CD8-positive, alpha-beta memory T cell (primary cell): ENCODE results near the gene PTGFRN. TPM values are rescaled to one million over a fixed set of nuclear protein-coding genes. Genes with fewer than 3 reads are reported as not detected.

Experiments
- CTCF ChIA-PET: fragments of 350-600 bp; sonication (Branson Sonifier 250); formaldehyde crosslinking; loops from one replicate; lab custom pipeline; 2021; ENCODE audit warnings: antibody characterized with exemption; lab: Charles Lee
- POLR2A ChIA-PET: fragments of 350-600 bp; sonication (Branson Sonifier 250); formaldehyde crosslinking; loops from one replicate; lab custom pipeline; 2021; ENCODE audit warnings: antibody characterized with exemption; lab: Charles Lee
- DNase-seq, 5 donors: peaks; one replicate each; pipeline versions ENCODE4 v3.0.0 to v3.0.0-alpha.2; 2020 to 2022; ENCODE audit warnings: mixed read lengths in 1 of 5
- H3K27ac ChIP-seq: one replicate; pipeline ENCODE4 v1.7.0; 2013; ENCODE audit warnings: low read depth, mild to moderate bottlenecking, low read length, moderate library complexity
- H3K27me3 ChIP-seq: 2 replicates; pipeline ENCODE4 v1.7.0; 2013; ENCODE audit warnings: low read length, mild to moderate bottlenecking; ENCODE audit not compliant: insufficient read depth, poor library complexity, severe bottlenecking
- H3K36me3 ChIP-seq: 2 replicates; pipeline ENCODE4 v1.7.0; 2013; ENCODE audit warnings: mild to moderate bottlenecking, low read length, moderate library complexity; ENCODE audit not compliant: insufficient read depth
- H3K4me1 ChIP-seq: 2 replicates; pipeline ENCODE4 v1.7.0; 2013; ENCODE audit warnings: mild to moderate bottlenecking, low read length, moderate library complexity; ENCODE audit not compliant: insufficient read depth
- H3K4me3 ChIP-seq: 2 replicates; pipeline ENCODE4 v1.7.0; 2013; ENCODE audit warnings: mild to moderate bottlenecking, low read length
- H3K9me3 ChIP-seq: 2 replicates; pipeline ENCODE4 v1.7.0; 2013; ENCODE audit warnings: mild to moderate bottlenecking, low read length
- H3K27ac Mint-ChIP-seq, 8 donors: one replicate each; pipeline ENCODE4 v1.8.0; 2020 to 2021; ENCODE audit warnings: mixed read lengths in 8 of 8, mild to moderate bottlenecking in 6 of 8, inconsistent platforms in 3 of 8, moderate library complexity in 3 of 8
- H3K27me3 Mint-ChIP-seq, 2 donors: one replicate each; pipeline ENCODE4 v1.8.0; 2020 to 2021; ENCODE audit warnings: mixed read lengths in 2 of 2, mild to moderate bottlenecking in 1 of 2, moderate library complexity in 1 of 2
- H3K36me3 Mint-ChIP-seq, 3 donors: one replicate each; pipeline ENCODE4 v1.8.0; 2020 to 2021; ENCODE audit warnings: mixed read lengths in 3 of 3, inconsistent platforms in 1 of 3, mild to moderate bottlenecking in 1 of 3
- H3K4me1 Mint-ChIP-seq, 3 donors: one replicate each; pipeline ENCODE4 v1.8.0; 2020 to 2021; ENCODE audit warnings: mixed read lengths in 3 of 3, inconsistent platforms in 1 of 3, mild to moderate bottlenecking in 1 of 3
- H3K4me3 Mint-ChIP-seq, 7 donors: one replicate each; pipeline ENCODE4 v1.8.0; 2020 to 2021; ENCODE audit warnings: mixed read lengths in 7 of 7, mild to moderate bottlenecking in 6 of 7, moderate library complexity in 4 of 7, inconsistent platforms in 2 of 7
- H3K9me3 Mint-ChIP-seq, 5 donors: one replicate each; pipeline ENCODE4 v1.8.0; 2020 to 2022; ENCODE audit warnings: mixed read lengths in 5 of 5, mild to moderate bottlenecking in 3 of 5, moderate library complexity in 2 of 5, inconsistent platforms in 1 of 5
- polyA plus RNA-seq: library from polyadenylated mRNA; unstranded; fragments of 300-500 nt; fragmentation: Illumina TruSeq; gene quantifications from one replicate; pipeline ENCODE4 v1.2.3, GENCODE V29; 2021
- total RNA-seq, 2 experiments: library from RNA; stranded (reverse); gene quantifications; one replicate each; pipeline ENCODE4 v1.2.3, GENCODE V29; 2021

Gene PTGFRN
- total and polyA plus RNA-seq, 3 experiments from 2014 or later = 0.39 to 6.5 (median 6.1) TPM

- H3K27ac Mint-ChIP-seq = no peak overlapping the region
- H3K27me3 Mint-ChIP-seq = peaks cover 1 to 5% of the 10 kb centered on the region in 2 donors
- Histone ChIP-seq H3K9me3 (no peaks in the 10 kb centered on the region), H3K36me3 (no peaks in the 10 kb centered on the region), H3K4me1 (peaks cover 10% of the 10 kb centered on the region), H3K4me3 (no peak overlapping the region), H3K27ac (no peak overlapping the region), H3K27me3 (no peaks in the 10 kb centered on the region)
- no peaks in the 10 kb centered on the region for H3K4me1 Mint-ChIP-seq
- ChIA-PET POLR2A (no interaction called here), CTCF (no interaction called here)
- H3K4me3 Mint-ChIP-seq = no peak overlapping the region
- no peak for DNase-seq
- H3K9me3 Mint-ChIP-seq = no peaks in the 10 kb centered on the region
- H3K36me3 Mint-ChIP-seq = no peaks in the 10 kb centered on the region
Observed at GRCh38 chr1:116948642-116949041, 38.9 kb downstream of the PTGFRN start.

- H3K27ac Mint-ChIP-seq = no peak overlapping the region
- H3K36me3 Mint-ChIP-seq = no peaks in the 10 kb centered on the region
- no peaks in the 10 kb centered on the region for H3K9me3 Mint-ChIP-seq
- Histone ChIP-seq H3K27ac (no peak overlapping the region), H3K4me1 (peaks cover 10% of the 10 kb centered on the region), H3K27me3 (no peaks in the 10 kb centered on the region), H3K36me3 (no peaks in the 10 kb centered on the region), H3K4me3 (no peak overlapping the region), H3K9me3 (no peaks in the 10 kb centered on the region)
- ChIA-PET CTCF (no interaction called here), POLR2A (no interaction called here)
- no peak overlapping the region for H3K4me3 Mint-ChIP-seq
- no peak for DNase-seq
- peaks cover 1 to 5% of the 10 kb centered on the region in 2 donors for H3K27me3 Mint-ChIP-seq
- H3K4me1 Mint-ChIP-seq = no peaks in the 10 kb centered on the region
Observed at GRCh38 chr1:116949213-116949985, 39.7 kb downstream of the PTGFRN start.

DNA sequence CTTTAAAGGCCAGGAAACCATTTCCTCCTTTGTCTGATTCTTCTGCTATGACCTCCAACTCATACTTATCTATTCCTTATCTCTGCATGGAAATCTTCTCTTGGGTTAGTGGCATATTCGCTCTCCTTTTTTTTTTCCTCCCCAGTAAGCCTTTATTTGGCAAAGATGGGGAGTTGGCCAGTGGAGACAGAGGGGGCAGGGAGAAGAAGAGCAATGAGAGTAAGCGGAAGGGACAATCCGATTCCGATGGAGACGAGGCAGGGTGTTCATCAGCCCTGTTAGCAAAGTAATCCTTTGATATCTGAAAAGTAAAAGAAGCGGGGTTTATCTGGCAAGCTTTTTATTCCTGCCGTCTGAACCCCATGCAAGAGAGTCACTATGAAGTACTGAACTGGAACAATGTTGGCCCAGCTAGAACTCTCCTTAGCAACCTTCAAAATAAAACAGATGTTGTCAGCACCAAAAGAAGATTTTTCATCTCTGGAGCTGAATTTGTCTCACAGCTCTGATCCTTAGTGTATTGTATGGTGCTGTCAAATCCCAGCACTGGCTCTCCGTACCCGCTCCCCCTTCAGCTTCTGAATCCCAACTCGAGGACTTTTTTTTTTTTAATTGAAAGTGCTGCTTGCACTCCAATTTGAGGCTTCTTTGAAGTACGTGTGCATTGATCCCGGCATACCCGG is 40.9 kb downstream of the PTGFRN start:
- H3K36me3 Mint-ChIP-seq = no peaks in the 10 kb centered on the region
- DNase-seq = no peak
- no peaks in the 10 kb centered on the region for H3K9me3 Mint-ChIP-seq
- ChIA-PET POLR2A (no interaction called here), CTCF (no interaction called here)
- H3K27me3 Mint-ChIP-seq = peaks cover 1 to 5% of the 10 kb centered on the region in 2 donors
- no peak overlapping the region for H3K4me3 Mint-ChIP-seq
- Histone ChIP-seq H3K4me3 (no peak overlapping the region), H3K36me3 (no peaks in the 10 kb centered on the region), H3K9me3 (no peaks in the 10 kb centered on the region), H3K27ac (no peak overlapping the region), H3K4me1 (peaks cover 4% of the 10 kb centered on the region), H3K27me3 (no peaks in the 10 kb centered on the region)
- H3K27ac Mint-ChIP-seq = peak overlapping the region in 1 of 8 donors; percentile 68
- no peaks in the 10 kb centered on the region for H3K4me1 Mint-ChIP-seq

DNA sequence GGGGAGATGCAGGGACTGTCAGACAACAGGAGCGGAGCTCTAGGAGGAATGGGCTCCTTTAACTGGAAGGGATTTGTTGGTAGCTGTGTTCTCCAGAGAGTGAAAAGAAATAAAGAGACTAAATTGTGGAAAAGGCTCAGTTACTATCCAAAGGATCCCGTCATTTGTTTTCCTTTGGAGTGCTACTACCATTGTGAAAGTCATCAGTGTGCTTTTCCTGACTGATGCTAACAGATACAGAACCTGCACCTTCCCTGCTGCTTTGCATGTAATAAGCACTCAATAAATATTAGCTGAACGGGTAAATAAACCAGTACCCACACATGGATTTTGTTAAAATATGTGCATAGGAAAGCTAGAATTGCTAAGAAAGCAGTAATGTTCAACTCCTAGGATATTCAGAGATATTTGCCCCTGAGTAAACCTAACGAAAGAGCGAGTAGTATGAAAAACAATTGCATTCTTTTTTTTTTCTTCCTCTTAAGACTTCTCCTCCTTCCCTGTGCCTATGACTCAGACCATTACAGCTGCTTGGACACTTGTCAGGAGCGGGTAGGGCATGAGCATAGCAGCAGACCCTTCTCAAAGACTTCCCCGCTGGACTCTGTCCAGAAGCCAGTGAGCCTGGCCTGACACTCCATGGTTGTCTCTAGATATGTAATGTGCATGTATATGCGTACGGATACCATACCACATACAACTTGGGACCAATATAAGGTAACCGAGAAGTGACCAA is 41.7 kb downstream of the PTGFRN start:
- peak overlapping the region in 1 of 8 donors; percentile 68 for H3K27ac Mint-ChIP-seq
- POLR2A ChIA-PET = no interaction called here
- CTCF ChIA-PET = no interaction called here

DNA sequence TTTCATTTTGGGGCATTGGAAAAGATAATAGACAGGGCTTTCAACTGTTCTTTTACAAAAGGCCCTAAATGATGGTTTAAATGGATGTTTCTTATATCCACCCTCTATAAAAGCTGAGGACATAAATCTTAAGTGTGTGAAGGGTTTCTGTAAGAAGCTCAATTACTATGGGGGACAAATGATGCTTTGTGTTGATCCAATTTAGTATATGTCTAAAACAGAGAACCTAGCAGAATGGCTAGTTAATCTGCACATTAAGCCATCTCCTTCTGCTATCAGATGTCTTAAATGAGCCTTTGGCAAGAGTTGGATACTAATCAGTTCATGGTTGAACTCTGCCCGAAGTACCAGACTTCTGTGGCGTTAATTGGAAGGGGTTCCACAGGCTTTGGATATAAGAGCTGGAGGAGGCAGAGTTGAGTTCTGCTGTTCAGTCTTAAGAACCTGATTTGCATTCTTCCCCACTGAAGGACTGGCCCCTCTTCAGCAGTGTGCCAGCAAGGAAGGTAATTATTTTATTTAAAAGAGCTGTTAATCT is 43.1 kb downstream of the PTGFRN start:
- H3K27me3 Mint-ChIP-seq = peaks cover 0 to 5% of the 10 kb centered on the region in 2 donors
- peak overlapping the region in 1 of 8 donors; percentile 3 for H3K27ac Mint-ChIP-seq
- no peaks in the 10 kb centered on the region for H3K4me1 ChIP-seq
- H3K36me3 ChIP-seq = no peaks in the 10 kb centered on the region
- H3K4me3 Mint-ChIP-seq = no peak overlapping the region
- ChIA-PET POLR2A (no interaction called here), CTCF (no interaction called here)
- DNase-seq = no peak
- H3K27ac ChIP-seq = no peak overlapping the region
- H3K4me1 Mint-ChIP-seq = no peaks in the 10 kb centered on the region
- H3K27me3 ChIP-seq = no peaks in the 10 kb centered on the region
- no peaks in the 10 kb centered on the region for H3K36me3 Mint-ChIP-seq
- no peaks in the 10 kb centered on the region for H3K9me3 ChIP-seq
- no peaks in the 10 kb centered on the region for H3K9me3 Mint-ChIP-seq
- H3K4me3 ChIP-seq = no peak overlapping the region

More for the DNA sequence above, 41.7 kb downstream of the PTGFRN start:
- no peaks in the 10 kb centered on the region for H3K4me1 Mint-ChIP-seq
- no peak overlapping the region for H3K4me3 ChIP-seq
- no peak overlapping the region for H3K27ac ChIP-seq
- H3K27me3 ChIP-seq = no peaks in the 10 kb centered on the region
- no peaks in the 10 kb centered on the region for H3K9me3 Mint-ChIP-seq
- H3K4me3 Mint-ChIP-seq = no peak overlapping the region
- peaks cover 1 to 5% of the 10 kb centered on the region in 2 donors for H3K27me3 Mint-ChIP-seq
- no peaks in the 10 kb centered on the region for H3K9me3 ChIP-seq
- DNase-seq = no peak
- H3K36me3 Mint-ChIP-seq = no peaks in the 10 kb centered on the region
- no peaks in the 10 kb centered on the region for H3K4me1 ChIP-seq
- no peaks in the 10 kb centered on the region for H3K36me3 ChIP-seq

GRCh38 chr1:116954440-116954839 is 44.7 kb downstream of the PTGFRN start:
- Histone ChIP-seq H3K4me3 (no peak overlapping the region), H3K27me3 (no peaks in the 10 kb centered on the region), H3K4me1 (no peaks in the 10 kb centered on the region), H3K36me3 (no peaks in the 10 kb centered on the region), H3K27ac (no peak overlapping the region), H3K9me3 (no peaks in the 10 kb centered on the region)
- no peaks in the 10 kb centered on the region for H3K4me1 Mint-ChIP-seq
- no peaks in the 10 kb centered on the region for H3K36me3 Mint-ChIP-seq
- CTCF ChIA-PET = no interaction called here
- POLR2A ChIA-PET = no interaction called here
- no peaks in the 10 kb centered on the region for H3K9me3 Mint-ChIP-seq
- H3K27ac Mint-ChIP-seq = no peak overlapping the region
- DNase-seq = no peak
- H3K27me3 Mint-ChIP-seq = peaks cover 0 to 5% of the 10 kb centered on the region in 2 donors
- H3K4me3 Mint-ChIP-seq = no peak overlapping the region

- no peak overlapping the region for H3K4me3 Mint-ChIP-seq
- Histone ChIP-seq H3K27ac (no peak overlapping the region), H3K4me3 (no peak overlapping the region), H3K4me1 (no peaks in the 10 kb centered on the region), H3K27me3 (no peaks in the 10 kb centered on the region), H3K36me3 (no peaks in the 10 kb centered on the region), H3K9me3 (no peaks in the 10 kb centered on the region)
- no peak overlapping the region for H3K27ac Mint-ChIP-seq
- H3K27me3 Mint-ChIP-seq = peaks cover 0 to 1% of the 10 kb centered on the region in 2 donors
- CTCF ChIA-PET = no interaction called here
- no peak for DNase-seq
- POLR2A ChIA-PET = no interaction called here
- no peaks in the 10 kb centered on the region for H3K36me3 Mint-ChIP-seq
- no peaks in the 10 kb centered on the region for H3K4me1 Mint-ChIP-seq
- no peaks in the 10 kb centered on the region for H3K9me3 Mint-ChIP-seq
Observed at GRCh38 chr1:116956378-116956777, 46.7 kb downstream of the PTGFRN start.

DNA sequence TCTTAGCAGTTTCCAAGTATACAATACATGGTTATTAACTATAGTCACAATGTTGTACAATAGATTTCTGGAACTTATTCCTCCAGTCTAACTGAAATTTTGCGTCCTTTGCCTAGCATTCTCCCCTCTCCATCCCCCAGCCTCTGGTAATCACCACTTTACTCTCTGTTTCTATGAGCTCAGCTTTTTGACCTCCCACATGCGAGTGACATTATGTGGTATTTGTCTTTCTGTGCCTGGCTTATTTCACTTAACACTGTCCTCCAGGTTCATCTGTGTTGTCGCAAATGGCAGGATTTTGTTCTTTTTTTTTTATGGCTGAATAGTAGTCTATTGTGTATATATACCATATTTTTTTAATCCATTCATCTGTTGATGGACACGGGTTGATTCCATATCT is 47.9 kb downstream of the PTGFRN start:
- H3K27me3 ChIP-seq = no peaks in the 10 kb centered on the region
- no peaks in the 10 kb centered on the region for H3K4me1 Mint-ChIP-seq
- H3K4me3 ChIP-seq = no peak overlapping the region
- no peaks in the 10 kb centered on the region for H3K9me3 ChIP-seq
- H3K36me3 Mint-ChIP-seq = no peaks in the 10 kb centered on the region
- H3K4me3 Mint-ChIP-seq = no peak overlapping the region
- CTCF ChIA-PET = no interaction called here
- no peaks in the 10 kb centered on the region for H3K9me3 Mint-ChIP-seq
- no peak overlapping the region for H3K27ac Mint-ChIP-seq
- no peaks in the 10 kb centered on the region for H3K36me3 ChIP-seq
- H3K4me1 ChIP-seq = peaks cover 4% of the 10 kb centered on the region
- peaks cover 0 to 1% of the 10 kb centered on the region in 2 donors for H3K27me3 Mint-ChIP-seq
- no peak overlapping the region for H3K27ac ChIP-seq
- DNase-seq = no peak
- POLR2A ChIA-PET = no interaction called here
